Parathyroid adenoma (tissue), 2 donors: ENCODE data around the gene LIMK2.

Experiments
- H2AFZ ChIP-seq: fragments of 300-600 bp; sonication (generic); one replicate; pipeline ENCODE4 v1.7.0; 2017; ENCODE audit warnings: antibody characterized with exemption, mild to moderate bottlenecking
- H3K27ac ChIP-seq: fragments of 300-600 bp; sonication (generic); one replicate; pipeline ENCODE4 v1.7.0; 2017
- H3K27me3 ChIP-seq: fragments of 300-600 bp; sonication (generic); one replicate; pipeline ENCODE4 v1.7.0; 2017; ENCODE audit warnings: low read length; ENCODE audit not compliant: control insufficient read depth, insufficient read depth
- H3K36me3 ChIP-seq: fragments of 300-600 bp; sonication (generic); one replicate; pipeline ENCODE4 v1.7.0; 2017; ENCODE audit warnings: low read length; ENCODE audit not compliant: control insufficient read depth, insufficient read depth
- H3K4me1 ChIP-seq: fragments of 300-600 bp; sonication (generic); one replicate; pipeline ENCODE4 v1.7.0; 2017; ENCODE audit warnings: control low read depth
- H3K4me2 ChIP-seq: fragments of 300-600 bp; sonication (generic); one replicate; pipeline ENCODE4 v1.7.0; 2017; ENCODE audit warnings: low read length
- H3K4me3 ChIP-seq: fragments of 300-600 bp; sonication (generic); one replicate; pipeline ENCODE4 v1.7.0; 2017; ENCODE audit warnings: low read depth, low read length
- H3K79me2 ChIP-seq: fragments of 300-600 bp; sonication (generic); one replicate; pipeline ENCODE4 v1.7.0; 2017; ENCODE audit warnings: control low read depth
- H3K9ac ChIP-seq: fragments of 300-600 bp; sonication (generic); one replicate; pipeline ENCODE4 v1.7.0; 2017; ENCODE audit warnings: mild to moderate bottlenecking
- H3K9me3 ChIP-seq: fragments of 300-600 bp; sonication (generic); one replicate; pipeline ENCODE4 v1.7.0; 2017; ENCODE audit warnings: low read length; ENCODE audit not compliant: control insufficient read depth
- CTCF ChIP-seq: fragments of 300-600 bp; sonication (generic); IDR thresholded peaks from one replicate; pipeline ENCODE4 v1.7.0; 2017; ENCODE audit warnings: antibody characterized with exemption, mild to moderate bottlenecking
- donor health status: primary hyperparathyroidism.

Gene LIMK2

GRCh38 chr22:31248965-31249958 is 37.2 kb downstream of the LIMK2 start:
- Histone ChIP-seq H3K4me3 (peak overlapping the region; percentile 75), H3K4me2 (peak overlapping the region; percentile 73), H3K9me3 (no peaks in the 10 kb centered on the region), H3K9ac (no peak overlapping the region), H3K27ac (peak overlapping the region; percentile 84), H3K27me3 (no peaks in the 10 kb centered on the region), H2AFZ (no peak overlapping the region), H3K36me3 (no peaks in the 10 kb centered on the region), H3K4me1 (peaks cover 23% of the 10 kb centered on the region), H3K79me2 (peaks cover 24% of the 10 kb centered on the region)
- TF ChIP-seq CTCF, result no peak

- Histone ChIP-seq H3K27me3 (no peaks in the 10 kb centered on the region), H3K9ac (no peak overlapping the region), H3K79me2 (peaks cover 16% of the 10 kb centered on the region), H3K4me3 (no peak overlapping the region), H3K36me3 (no peaks in the 10 kb centered on the region), H3K27ac (no peak overlapping the region), H3K4me1 (peaks cover 24% of the 10 kb centered on the region), H2AFZ (no peak overlapping the region), H3K9me3 (no peaks in the 10 kb centered on the region), H3K4me2 (peak overlapping the region; percentile 73)
- no peak for TF ChIP-seq CTCF
These were observed 38.9 kb downstream of the LIMK2 start for GRCh38 chr22:31250740-31251600.

GRCh38 chr22:31253949-31254348 is 41.9 kb downstream of the LIMK2 start:
- H3K4me1 ChIP-seq, result peaks cover 17% of the 10 kb centered on the region
- H3K27me3 ChIP-seq, result no peaks in the 10 kb centered on the region
- no peaks in the 10 kb centered on the region for H3K36me3 ChIP-seq
- no peak overlapping the region for H3K4me3 ChIP-seq
- H3K4me2 ChIP-seq, result peak overlapping the region; percentile 21
- no peak for TF ChIP-seq CTCF
- peak overlapping the region; percentile 61 for H3K27ac ChIP-seq
- no peak overlapping the region for H3K9ac ChIP-seq
- H2AFZ ChIP-seq, result no peak overlapping the region
- no peaks in the 10 kb centered on the region for H3K9me3 ChIP-seq
- peaks cover 14% of the 10 kb centered on the region for H3K79me2 ChIP-seq

- Histone ChIP-seq H3K4me3 (no peak overlapping the region), H3K79me2 (peaks cover 5% of the 10 kb centered on the region), H3K4me1 (peaks cover 5% of the 10 kb centered on the region), H3K9ac (no peak overlapping the region), H3K27ac (no peak overlapping the region), H3K9me3 (no peaks in the 10 kb centered on the region), H3K27me3 (no peaks in the 10 kb centered on the region), H3K36me3 (no peaks in the 10 kb centered on the region), H3K4me2 (no peak overlapping the region), H2AFZ (no peak overlapping the region)
- TF ChIP-seq CTCF, result no peak
These were observed 47.8 kb downstream of the LIMK2 start for GRCh38 chr22:31259798-31260473.
